H9 (cell line): ENCODE results near the gene GAS1. TPM values are rescaled to one million over a fixed set of nuclear protein-coding genes. Genes with fewer than 3 reads are reported as not detected.

Source experiments
- DNase-seq: peaks from one replicate; pipeline ENCODE4 v3.0.0-alpha.2; 2017
- H2AFZ ChIP-seq: one replicate; pipeline ENCODE4 v1.6.1; 2013; ENCODE audit warnings: mild to moderate bottlenecking, low read length, control low read depth, moderate library complexity
- H2AK5ac ChIP-seq: 2 replicates; pipeline ENCODE4 v1.6.1; 2013; ENCODE audit warnings: low read length, control low read depth, mixed read lengths; ENCODE audit not compliant: insufficient read length
- H2BK120ac ChIP-seq: one replicate; pipeline ENCODE4 v1.6.1; 2013; ENCODE audit warnings: low read depth, mild to moderate bottlenecking, low read length, control low read depth, inconsistent platforms; ENCODE audit not compliant: poor library complexity, severe bottlenecking
- H2BK12ac ChIP-seq: 2 replicates; pipeline ENCODE4 v1.6.1; 2013; ENCODE audit warnings: low read length, control low read depth, mixed read lengths, low read depth; ENCODE audit not compliant: insufficient read length
- H2BK15ac ChIP-seq: 2 replicates; pipeline ENCODE4 v1.6.1; 2013; ENCODE audit warnings: low read depth, low read length, control low read depth
- H2BK20ac ChIP-seq: one replicate; pipeline ENCODE4 v1.6.1; 2013; ENCODE audit warnings: low read depth, mild to moderate bottlenecking, low read length, control low read depth, inconsistent platforms; ENCODE audit not compliant: poor library complexity, severe bottlenecking
- H2BK5ac ChIP-seq: 2 replicates; pipeline ENCODE4 v1.6.1; 2013; ENCODE audit warnings: low read length, control low read depth, mixed read lengths; ENCODE audit not compliant: insufficient read length
- H3K14ac ChIP-seq: 2 replicates; pipeline ENCODE4 v1.6.1; 2013; ENCODE audit warnings: low read length, control low read depth; ENCODE audit not compliant: insufficient read depth
- H3K18ac ChIP-seq: 2 replicates; pipeline ENCODE4 v1.6.1; 2013; ENCODE audit warnings: low read depth, mild to moderate bottlenecking, mixed read lengths, low read length, control low read depth; ENCODE audit not compliant: insufficient read length
- H3K23ac ChIP-seq: 2 replicates; pipeline ENCODE4 v1.6.1; 2013; ENCODE audit warnings: low read length, control low read depth, mixed read lengths, low read depth; ENCODE audit not compliant: insufficient read length
- H3K23me2 ChIP-seq: 2 replicates; pipeline ENCODE4 v1.6.1; 2013; ENCODE audit warnings: low read depth, mild to moderate bottlenecking, mixed read lengths, low read length, control low read depth; ENCODE audit not compliant: insufficient read length, poor library complexity, severe bottlenecking
- H3K27ac ChIP-seq: 2 replicates; pipeline ENCODE4 v1.5.1; 2013; ENCODE audit warnings: low read length, control low read depth, mixed read lengths, low read depth; ENCODE audit not compliant: insufficient read length
- H3K27me3 ChIP-seq: 2 replicates; pipeline ENCODE4 v1.6.1; 2013; ENCODE audit warnings: low read length, control low read depth, inconsistent platforms; ENCODE audit not compliant: insufficient read depth
- H3K4ac ChIP-seq: 2 replicates; pipeline ENCODE4 v1.6.1; 2013; ENCODE audit warnings: low read depth, mild to moderate bottlenecking, control low read depth, inconsistent platforms, low read length, moderate library complexity
- H3K4me1 ChIP-seq: 2 replicates; pipeline ENCODE4 v1.6.1; 2013; ENCODE audit warnings: low read length, control low read depth, inconsistent platforms; ENCODE audit not compliant: insufficient read depth
- H3K4me2 ChIP-seq: 2 replicates; pipeline ENCODE4 v1.6.1; 2013; ENCODE audit warnings: low read length, control low read depth, mixed read lengths; ENCODE audit not compliant: insufficient read length, insufficient read depth
- H3K56ac ChIP-seq: 2 replicates; pipeline ENCODE4 v1.6.1; 2013; ENCODE audit warnings: low read depth, mild to moderate bottlenecking, mixed read lengths, low read length, control low read depth; ENCODE audit not compliant: insufficient read length
- H3K79me1 ChIP-seq: 2 replicates; pipeline ENCODE4 v1.6.1; 2013; ENCODE audit warnings: low read depth, mild to moderate bottlenecking, moderate library complexity, low read length, control low read depth, inconsistent platforms; ENCODE audit not compliant: insufficient read depth, poor library complexity, severe bottlenecking
- H3K79me2 ChIP-seq: 2 replicates; pipeline ENCODE4 v1.6.1; 2013; ENCODE audit warnings: low read length, control low read depth, inconsistent platforms; ENCODE audit not compliant: insufficient read depth
- H3K9ac ChIP-seq: 2 replicates; pipeline ENCODE4 v1.6.1; 2013; ENCODE audit warnings: low read length, control low read depth, mixed read lengths; ENCODE audit not compliant: insufficient read length; ENCODE audit errors: extremely low read depth
- H3K9me3 ChIP-seq: one replicate; pipeline ENCODE4 v1.6.1; 2013; ENCODE audit warnings: low read depth, low read length, inconsistent platforms; ENCODE audit not compliant: control insufficient read depth
- H3T11ph ChIP-seq: one replicate; pipeline ENCODE4 v1.6.1; 2013; ENCODE audit warnings: mild to moderate bottlenecking, low read length, control low read depth, inconsistent platforms
- H4K20me1 ChIP-seq: one replicate; pipeline ENCODE4 v1.6.1; 2013; ENCODE audit not compliant: control insufficient read depth, insufficient read length, insufficient read depth
- H4K5ac ChIP-seq: 2 replicates; pipeline ENCODE4 v1.6.1; 2013; ENCODE audit warnings: low read depth, mild to moderate bottlenecking, mixed read lengths, low read length, control low read depth; ENCODE audit not compliant: insufficient read length
- H4K8ac ChIP-seq: replicated peaks from 2 replicates; pipeline ENCODE4 v1.6.1; 2013; ENCODE audit warnings: low read length, control low read depth, mixed read lengths, low read depth; ENCODE audit not compliant: insufficient read length
- H4K91ac ChIP-seq: 2 replicates; pipeline ENCODE4 v1.6.1; 2013; ENCODE audit warnings: low read depth, mild to moderate bottlenecking, moderate library complexity, mixed read lengths, low read length, control low read depth; ENCODE audit not compliant: insufficient read length
- H3K27ac Mint-ChIP-seq, 3 experiments: 2 replicates in 2 of 3; 3 replicates in 1 of 3; pipeline ENCODE4 v1.8.0; 2020 to 2021; ENCODE audit warnings: mixed read lengths in 3 of 3, mild to moderate bottlenecking in 1 of 3, moderate library complexity in 1 of 3
- H3K27me3 Mint-ChIP-seq: 2 replicates; pipeline ENCODE4 v1.8.0; 2021; ENCODE audit warnings: low read depth, mild to moderate bottlenecking, moderate library complexity, mixed read lengths
- H3K36me3 Mint-ChIP-seq, 3 experiments: 2 replicates in 2 of 3; 3 replicates in 1 of 3; pipeline ENCODE4 v1.8.0; 2020 to 2021; ENCODE audit warnings: low read depth in 3 of 3, mixed read lengths in 3 of 3; ENCODE audit not compliant: insufficient read depth in 1 of 3
- H3K4me1 Mint-ChIP-seq, 2 experiments: 2 replicates each; pipeline ENCODE4 v1.8.0; 2020; ENCODE audit warnings: mixed read lengths in 2 of 2
- H3K4me3 Mint-ChIP-seq, 2 experiments: 2 replicates in 1 of 2; 3 replicates in 1 of 2; pipeline ENCODE4 v1.8.0; 2020 to 2021; ENCODE audit warnings: mild to moderate bottlenecking in 2 of 2, mixed read lengths in 2 of 2, moderate library complexity in 1 of 2
- H3K9me3 Mint-ChIP-seq, 2 experiments: 2 replicates in 1 of 2; 3 replicates in 1 of 2; pipeline ENCODE4 v1.8.0; 2020; ENCODE audit warnings: mild to moderate bottlenecking in 2 of 2, mixed read lengths in 2 of 2, moderate library complexity in 1 of 2
- WGBS: extraction: QIAGEN DNeasy Blood & Tissue Kit; methylation state at CpG from one replicate; pipeline ENCODE4 v1.1.7; 2013; ENCODE audit warnings: missing lambda C conversion rate, low lambda C conversion rate, mixed read lengths; ENCODE audit not compliant: insufficient read length; ENCODE audit errors: extremely low coverage; 5-methylcytosine and 5-hydroxymethylcytosine counted together
- total RNA-seq: library from RNA; stranded (reverse); gene quantifications from 2 replicates; pipeline ENCODE4 v1.2.1, GENCODE V29; 2021
- TF ChIP-seq, protein P1 (sequence below): fragments of 200-600 bp; sonication (generic); conservative IDR thresholded peaks from 3 replicates; pipeline ENCODE4 v1.8.0; 2021; ENCODE audit warnings: antibody characterized with exemption, mild to moderate bottlenecking

Gene GAS1
- total RNA-seq, 1 experiment from 2014 or later, result 2.3 TPM

DNA sequence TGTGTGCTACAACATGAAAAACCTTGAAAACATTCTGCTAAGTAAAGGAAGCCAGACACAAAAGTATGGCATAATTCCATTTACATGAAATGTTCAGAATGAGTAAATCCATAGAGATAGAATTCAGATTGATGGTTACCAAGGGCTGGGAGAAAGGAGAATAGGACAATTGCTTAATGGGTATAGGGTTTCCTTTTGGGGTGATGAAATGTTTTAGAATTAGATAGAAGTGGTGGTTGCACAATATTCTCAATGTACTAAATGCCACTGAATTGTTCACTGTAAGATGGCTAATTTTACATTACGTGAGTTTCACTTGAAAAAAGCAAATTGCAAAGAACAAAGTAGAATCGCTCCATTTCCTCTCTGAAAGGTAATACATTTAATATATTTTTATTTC, 43.0 kb upstream of the GAS1 start:
- H3K4me2 ChIP-seq, result no peak overlapping the region
- no peaks in the 10 kb centered on the region for H3K23me2 ChIP-seq
- no peak overlapping the region for H3K27ac Mint-ChIP-seq
- no peak overlapping the region for H3K56ac ChIP-seq
- H3K27me3 Mint-ChIP-seq, result peaks cover 4% of the 10 kb centered on the region; the same call in 1 of the 2 replicates
- no peak overlapping the region for H3K4me3 Mint-ChIP-seq
- WGBS, result no CpG with 5 or more reads among the region's 2 CpGs
- H2BK20ac ChIP-seq, result no peak overlapping the region
- no peak overlapping the region for H4K8ac ChIP-seq
- no peaks in the 10 kb centered on the region for H3K27me3 ChIP-seq
- H3K18ac ChIP-seq, result no peak overlapping the region
- no peak overlapping the region for H2BK15ac ChIP-seq
- no peak overlapping the region for H3T11ph ChIP-seq
- no peak for DNase-seq
- no peak overlapping the region for H3K14ac ChIP-seq
- H2BK120ac ChIP-seq, result no peak overlapping the region
- no peak overlapping the region for H3K4ac ChIP-seq
- H3K36me3 Mint-ChIP-seq, result no peaks in the 10 kb centered on the region
- no peaks in the 10 kb centered on the region for H3K79me2 ChIP-seq
- H3K9me3 ChIP-seq, result no peaks in the 10 kb centered on the region
- H3K27ac ChIP-seq, result no peak overlapping the region
- H3K9ac ChIP-seq, result no peak overlapping the region
- H2AFZ ChIP-seq, result no peak overlapping the region
- TF ChIP-seq, protein P1, sequence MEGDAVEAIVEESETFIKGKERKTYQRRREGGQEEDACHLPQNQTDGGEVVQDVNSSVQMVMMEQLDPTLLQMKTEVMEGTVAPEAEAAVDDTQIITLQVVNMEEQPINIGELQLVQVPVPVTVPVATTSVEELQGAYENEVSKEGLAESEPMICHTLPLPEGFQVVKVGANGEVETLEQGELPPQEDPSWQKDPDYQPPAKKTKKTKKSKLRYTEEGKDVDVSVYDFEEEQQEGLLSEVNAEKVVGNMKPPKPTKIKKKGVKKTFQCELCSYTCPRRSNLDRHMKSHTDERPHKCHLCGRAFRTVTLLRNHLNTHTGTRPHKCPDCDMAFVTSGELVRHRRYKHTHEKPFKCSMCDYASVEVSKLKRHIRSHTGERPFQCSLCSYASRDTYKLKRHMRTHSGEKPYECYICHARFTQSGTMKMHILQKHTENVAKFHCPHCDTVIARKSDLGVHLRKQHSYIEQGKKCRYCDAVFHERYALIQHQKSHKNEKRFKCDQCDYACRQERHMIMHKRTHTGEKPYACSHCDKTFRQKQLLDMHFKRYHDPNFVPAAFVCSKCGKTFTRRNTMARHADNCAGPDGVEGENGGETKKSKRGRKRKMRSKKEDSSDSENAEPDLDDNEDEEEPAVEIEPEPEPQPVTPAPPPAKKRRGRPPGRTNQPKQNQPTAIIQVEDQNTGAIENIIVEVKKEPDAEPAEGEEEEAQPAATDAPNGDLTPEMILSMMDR, result no peak
- no peak overlapping the region for H4K5ac ChIP-seq
- no peaks in the 10 kb centered on the region for H4K20me1 ChIP-seq
- no peaks in the 10 kb centered on the region for H3K4me1 Mint-ChIP-seq
- H4K91ac ChIP-seq, result no peak overlapping the region
- H2BK5ac ChIP-seq, result no peak overlapping the region
- no peaks in the 10 kb centered on the region for H3K79me1 ChIP-seq
- no peak overlapping the region for H2BK12ac ChIP-seq
- no peaks in the 10 kb centered on the region; a peak in 1 of 5 replicates for H3K9me3 Mint-ChIP-seq
- H3K23ac ChIP-seq, result no peak overlapping the region
- H3K4me1 ChIP-seq, result no peaks in the 10 kb centered on the region
- no peak overlapping the region for H2AK5ac ChIP-seq
